K562 (cell line): ENCODE data around the gene PRKAR2B. TPM values are rescaled to one million over a fixed set of nuclear protein-coding genes. Genes with fewer than 3 reads are reported as not detected.

Source experiments
- ATAC-seq: fragments of 200-7000 bp; cut with Tn5 transposase; 3 replicates; pipeline ENCODE4 v1.9.1; 2020; ENCODE audit warnings: moderate library complexity
- BruUV-seq: library from RNA; stranded (reverse); fragments of 400-500 nt; replicated peaks from 2 replicates; lab custom pipeline; 2021; lab: Mats Ljungman, UMichigan
- CTCF ChIA-PET: fragments of 300-600 bp; formaldehyde crosslinking; extraction: SDS; loops from one replicate; lab custom pipeline; 2021; ENCODE audit warnings: low intra/inter-chr PET ratio; lab: Yijun Ruan, JAX
- POLR2A ChIA-PET: fragments of 300-600, 350-650 bp; sonication (Branson Sonifier 250); formaldehyde crosslinking; extraction: SDS; loops from one replicate; lab custom pipeline; 2021; ENCODE audit warnings: antibody characterized with exemption, inconsistent platforms; lab: Yijun Ruan, JAX
- DNase-seq, 4 experiments: peaks; one replicate each; pipeline versions ENCODE4 v3.0.0 to v3.0.0-alpha.2; 2011 to 2018; ENCODE audit warnings: low spot score in 3 of 4, mixed read lengths in 3 of 4; ENCODE audit errors: extremely low read depth in 1 of 4
- FAIRE-seq: peaks from 2 replicates; lab custom pipeline; 2011; peaks lifted over from hg19 to GRCh38; lab: Jason Lieb, UNC
- H2AFZ ChIP-seq: 2 replicates; pipeline ENCODE4 v1.6.0; 2011; ENCODE audit warnings: low read depth, low read length, control low read depth, inconsistent platforms
- H3K27ac ChIP-seq: fragments of 200-600 bp; 3 replicates; pipeline ENCODE4 v1.8.0; 2011; ENCODE audit warnings: low read depth, mild to moderate bottlenecking, control low read depth, inconsistent platforms, low read length, moderate library complexity, mixed read lengths; ENCODE audit errors: extremely low read depth
- H3K27me3 ChIP-seq, 2 experiments: fragments of 300-600 bp in 1 of 2; 2 replicates in 1 of 2; 3 replicates in 1 of 2; pipeline versions ENCODE4 v1.6.0 to v1.8.0; 2011; ENCODE audit warnings: inconsistent platforms in 2 of 2, low read length in 2 of 2, mild to moderate bottlenecking in 1 of 2, mixed read lengths in 1 of 2, moderate library complexity in 1 of 2; ENCODE audit not compliant: control insufficient read depth in 2 of 2, insufficient read depth in 2 of 2
- H3K36me3 ChIP-seq: fragments of 300-600 bp; 3 replicates; pipeline ENCODE4 v1.8.0; 2011; ENCODE audit warnings: mild to moderate bottlenecking, low read length, inconsistent platforms; ENCODE audit not compliant: control insufficient read depth, insufficient read depth
- H3K4me1 ChIP-seq, 2 experiments: fragments of 200-600 bp in 1 of 2; replicated peaks in 1 of 2; 2 replicates in 1 of 2; 3 replicates in 1 of 2; pipeline versions ENCODE4 v1.5.1 to v1.8.0; 2011; ENCODE audit warnings: inconsistent platforms in 2 of 2, low read length in 2 of 2, mild to moderate bottlenecking in 1 of 2, mixed read lengths in 1 of 2, moderate library complexity in 1 of 2; ENCODE audit not compliant: control insufficient read depth in 2 of 2, insufficient read depth in 2 of 2
- H3K4me2 ChIP-seq: 2 replicates; pipeline ENCODE4 v1.6.1; 2011; ENCODE audit warnings: low read length, control low read depth, inconsistent platforms, mixed read lengths; ENCODE audit not compliant: insufficient read depth
- H3K4me3 ChIP-seq: fragments of 200-600 bp; sonication (generic), shearing (Covaris generic); 2 replicates; pipeline ENCODE4 v1.5.1; 2016; ENCODE audit warnings: control low read depth, inconsistent platforms
- H3K79me2 ChIP-seq: fragments of 200-600 bp; 3 replicates; pipeline ENCODE4 v1.8.0; 2011; ENCODE audit warnings: low read length, inconsistent platforms; ENCODE audit not compliant: control insufficient read depth, insufficient read depth
- H3K9ac ChIP-seq, 2 experiments: 2 replicates each; pipeline versions ENCODE4 v1.6.0 to v1.6.1; 2011; ENCODE audit warnings: low read depth in 2 of 2, low read length in 2 of 2, control low read depth in 1 of 2, inconsistent platforms in 1 of 2, mild to moderate bottlenecking in 1 of 2, mixed read lengths in 1 of 2; ENCODE audit not compliant: insufficient read depth in 1 of 2
- H3K9me1 ChIP-seq: one replicate; pipeline ENCODE4 v1.6.0; 2011; ENCODE audit warnings: inconsistent platforms, mild to moderate bottlenecking, low read length, moderate library complexity; ENCODE audit not compliant: control insufficient read depth, insufficient read depth
- H3K9me3 ChIP-seq: replicated peaks from 2 replicates; pipeline ENCODE4 v1.5.1; 2011; ENCODE audit warnings: low read depth, low read length, inconsistent platforms; ENCODE audit not compliant: control insufficient read depth, insufficient read depth
- H4K20me1 ChIP-seq: replicated peaks from 2 replicates; pipeline ENCODE4 v1.6.1; 2011; ENCODE audit warnings: low read length, inconsistent platforms, mixed read lengths; ENCODE audit not compliant: control insufficient read depth, insufficient read depth
- ELF1 ChIP-seq: fragments of 200-800 bp; sonication (Bioruptor generic); IDR thresholded peaks from 2 replicates; pipeline ENCODE4 v1.6.1; 2016; ENCODE audit warnings: missing genetic modification characterization, missing compliant biosample characterization
- FOXK2 ChIP-seq, 2 experiments: fragments of 450-650 bp; IDR thresholded peaks in 1 of 2; conservative IDR thresholded peaks in 1 of 2; 2 replicates each; pipeline ENCODE4 v1.6.1; 2016; ENCODE audit warnings: low read depth in 2 of 2, mild to moderate bottlenecking in 1 of 2
- HDAC1 ChIP-seq, 2 experiments: fragments of 450-650 bp; IDR thresholded peaks; 2 replicates each; pipeline ENCODE4 v1.6.1; 2016 to 2017; ENCODE audit warnings: inconsistent platforms in 1 of 2, mild to moderate bottlenecking in 1 of 2, moderate library complexity in 1 of 2
- LEF1 ChIP-seq: fragments of 450-650 bp; IDR thresholded peaks from 2 replicates; pipeline ENCODE4 v1.6.1; 2016; ENCODE audit warnings: mild to moderate bottlenecking
- NRF1 ChIP-seq, 2 experiments: fragments of 450-650 bp; IDR thresholded peaks in 1 of 2; conservative IDR thresholded peaks in 1 of 2; 2 replicates each; pipeline ENCODE4 v1.6.1; 2014; ENCODE audit warnings: mild to moderate bottlenecking in 2 of 2
- REST ChIP-seq, 2 experiments: fragments of 450-650 bp; formaldehyde crosslinking in 1 of 2; IDR thresholded peaks; 2 replicates each; pipeline versions ENCODE4 v1.4.0 to v1.6.1; 2014 to 2020; ENCODE audit warnings: mild to moderate bottlenecking in 2 of 2, borderline replicate concordance in 1 of 2, low read depth in 1 of 2
- SOX6 ChIP-seq: fragments of 450-650 bp; IDR thresholded peaks from 2 replicates; pipeline ENCODE4 v1.6.1; 2014; ENCODE audit warnings: mild to moderate bottlenecking
- TAL1 ChIP-seq: fragments of 450-650 bp; IDR thresholded peaks from 2 replicates; pipeline ENCODE4 v1.6.1; 2016; ENCODE audit warnings: mild to moderate bottlenecking
- WGBS: fragments of 100-300 bp; shearing (Covaris generic); methylation state at CpG from one replicate; pipeline ENCODE4 v1.1.6; 2016; ENCODE audit warnings: low coverage, mixed read lengths; ENCODE audit not compliant: insufficient coverage; ENCODE audit errors: missing lambda C conversion rate; 5-methylcytosine and 5-hydroxymethylcytosine counted together
- in situ Hi-C: fragments of 300-500 bp; cut with MboI; formaldehyde crosslinking; loops from 4 replicates; pipeline ENCODE4 v1.15.0; 2018; ENCODE audit warnings: inconsistent platforms, mixed read lengths
- intact Hi-C: fragments of 100-400 bp; cut with micrococcal nuclease; formaldehyde crosslinking; loops from 2 replicates; pipeline ENCODE4 v1.14.2; 2022
- polyA plus RNA-seq, 8 experiments: library from polyadenylated mRNA; depleted of rRNA in 4 of 8; stranded (reverse) in 5 of 8; unstranded in 3 of 8; fragments of >200 nt; fragmentation: Nextera tagmentation in 2 of 8; fragmentation: Illumina TruSeq in 1 of 8; extraction: Ambion mirVana in 2 of 8; extraction: Trizol in 1 of 8; gene quantifications; 2 replicates each; pipeline versions ENCODE4 v1.2.1 to v1.2.3, GENCODE V29; 2011 to 2014; ENCODE audit warnings: inconsistent platforms in 1 of 8, missing spikeins in 1 of 8
- total RNA-seq, 7 experiments: library from RNA; depleted of rRNA in 6 of 7; stranded (reverse); fragments of >200 nt in 6 of 7; fragmentation: Illumina TruSeq in 2 of 7; extraction: Trizol in 2 of 7; gene quantifications; 2 replicates each; pipeline versions ENCODE4 v1.2.1 to v1.2.3, GENCODE V29; 2011 to 2021; ENCODE audit warnings: low replicate concordance in 1 of 7
- TF ChIP-seq, protein P1 (sequence below): fragments of 450-650 bp; IDR thresholded peaks from 2 replicates; pipeline ENCODE4 v1.6.1; 2016; ENCODE audit warnings: mild to moderate bottlenecking

Gene PRKAR2B
- total and polyA plus RNA-seq, 9 of the 15 experiments (the other 6 are each of a cell fraction or from before 2014, with no cell fraction given) = 59.0 to 173 (median 129) TPM

DNA sequence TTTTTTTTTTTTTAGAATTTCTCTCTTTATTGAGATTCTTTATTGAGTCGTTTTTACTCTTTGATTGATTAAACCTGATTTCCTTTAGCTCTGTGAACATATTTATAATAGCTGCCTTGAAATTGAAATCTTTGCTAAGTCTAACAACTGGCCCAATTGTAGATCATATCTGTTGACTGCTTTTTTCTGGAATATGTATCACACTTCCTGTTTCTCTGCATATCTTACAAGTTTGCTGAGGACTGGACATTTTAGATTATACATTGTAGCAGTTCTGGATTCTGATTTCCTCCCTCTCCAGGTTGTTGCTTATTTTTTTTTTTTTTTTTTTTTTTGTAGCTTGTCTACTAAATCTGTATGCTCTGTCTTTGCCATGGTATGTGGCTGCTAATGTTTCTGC lies 56.3 kb downstream of the PRKAR2B start:
- H3K4me1 ChIP-seq = peaks cover 14 to 25% of the 10 kb centered on the region in 2 experiments; a peak in 4 of 5 replicates
- peaks cover 88% of the 10 kb centered on the region for H3K79me2 ChIP-seq
- H4K20me1 ChIP-seq = no peaks in the 10 kb centered on the region; the same call in 1 of the 2 replicates
- H3K27me3 ChIP-seq = no peaks in the 10 kb centered on the region
- H3K9me3 ChIP-seq = 0 out of 2 replicates have a peak, but pooled peaks cover 3% of the 10 kb centered on the region
- ChIA-PET POLR2A (interaction anchor here (1.3 to 2.1 kb wide), 3 partner anchors 9 to 21 kb away, joined by 4 to 5 read pairs (median 4); no protein-coding TSS in a partner anchor), CTCF (no interaction called here)
- DNase-seq (no peak), ATAC-seq (peak; percentile 49), FAIRE-seq (no peak)
- H3K9me1 ChIP-seq = no peaks in the 10 kb centered on the region
- H3K27ac ChIP-seq = peak overlapping the region; percentile 1; the same call in 1 of the 3 replicates
- 13% methylated on average over 1 of the region's 1 CpG for WGBS
- no peak overlapping the region for H3K4me3 ChIP-seq
- H2AFZ ChIP-seq = no peak overlapping the region
- no peak overlapping the region for H3K9ac ChIP-seq
- no TSS peak for BruUV-seq
- intact Hi-C loops (no loop called here), in situ Hi-C loops (no loop called here)
- H3K4me2 ChIP-seq = no peak overlapping the region
- peaks cover 3% of the 10 kb centered on the region; the same call in 2 of the 3 replicates for H3K36me3 ChIP-seq
- TF ChIP-seq HDAC1 (IDR thresholded peaks at IDR 0.05) = peak in 1 of 2 experiments; percentile 34; a peak in 1 of 4 replicates
- peak; percentile 83 for TF ChIP-seq REST (IDR thresholded peaks at IDR 0.05; ENCODE audit: borderline replicate concordance)
- no peak for TF ChIP-seq REST (CRISPR knock-in tag; IDR thresholded peaks at IDR 0.05; ENCODE audit: low read depth)
- no peak for TF ChIP-seq NRF1 (conservative IDR thresholded peaks at IDR 0.05 in 1 of 2, IDR thresholded peaks at IDR 0.05 in 1 of 2)
- 0 out of 2 replicates have a peak, but pooled peaks have one; percentile 20 for TF ChIP-seq LEF1
- peak; percentile 69 for TF ChIP-seq TAL1
- TF ChIP-seq, protein P1, sequence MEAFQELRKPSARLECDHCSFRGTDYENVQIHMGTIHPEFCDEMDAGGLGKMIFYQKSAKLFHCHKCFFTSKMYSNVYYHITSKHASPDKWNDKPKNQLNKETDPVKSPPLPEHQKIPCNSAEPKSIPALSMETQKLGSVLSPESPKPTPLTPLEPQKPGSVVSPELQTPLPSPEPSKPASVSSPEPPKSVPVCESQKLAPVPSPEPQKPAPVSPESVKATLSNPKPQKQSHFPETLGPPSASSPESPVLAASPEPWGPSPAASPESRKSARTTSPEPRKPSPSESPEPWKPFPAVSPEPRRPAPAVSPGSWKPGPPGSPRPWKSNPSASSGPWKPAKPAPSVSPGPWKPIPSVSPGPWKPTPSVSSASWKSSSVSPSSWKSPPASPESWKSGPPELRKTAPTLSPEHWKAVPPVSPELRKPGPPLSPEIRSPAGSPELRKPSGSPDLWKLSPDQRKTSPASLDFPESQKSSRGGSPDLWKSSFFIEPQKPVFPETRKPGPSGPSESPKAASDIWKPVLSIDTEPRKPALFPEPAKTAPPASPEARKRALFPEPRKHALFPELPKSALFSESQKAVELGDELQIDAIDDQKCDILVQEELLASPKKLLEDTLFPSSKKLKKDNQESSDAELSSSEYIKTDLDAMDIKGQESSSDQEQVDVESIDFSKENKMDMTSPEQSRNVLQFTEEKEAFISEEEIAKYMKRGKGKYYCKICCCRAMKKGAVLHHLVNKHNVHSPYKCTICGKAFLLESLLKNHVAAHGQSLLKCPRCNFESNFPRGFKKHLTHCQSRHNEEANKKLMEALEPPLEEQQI = 0 out of 2 replicates have a peak, but pooled peaks have one; percentile 54
- TF ChIP-seq ELF1 (tag) = peak; percentile 68
- TF ChIP-seq FOXK2 (conservative IDR thresholded peaks at IDR 0.05 in 1 of 2, IDR thresholded peaks at IDR 0.05 in 1 of 2; ENCODE audit: low read depth in 2 of 2) = peak in 1 of 2 experiments; percentile 42; a peak in 1 of 4 replicates
- TF ChIP-seq SOX6 = peak; percentile 78
